ENCODE data around the gene COL7A1.

DNA sequence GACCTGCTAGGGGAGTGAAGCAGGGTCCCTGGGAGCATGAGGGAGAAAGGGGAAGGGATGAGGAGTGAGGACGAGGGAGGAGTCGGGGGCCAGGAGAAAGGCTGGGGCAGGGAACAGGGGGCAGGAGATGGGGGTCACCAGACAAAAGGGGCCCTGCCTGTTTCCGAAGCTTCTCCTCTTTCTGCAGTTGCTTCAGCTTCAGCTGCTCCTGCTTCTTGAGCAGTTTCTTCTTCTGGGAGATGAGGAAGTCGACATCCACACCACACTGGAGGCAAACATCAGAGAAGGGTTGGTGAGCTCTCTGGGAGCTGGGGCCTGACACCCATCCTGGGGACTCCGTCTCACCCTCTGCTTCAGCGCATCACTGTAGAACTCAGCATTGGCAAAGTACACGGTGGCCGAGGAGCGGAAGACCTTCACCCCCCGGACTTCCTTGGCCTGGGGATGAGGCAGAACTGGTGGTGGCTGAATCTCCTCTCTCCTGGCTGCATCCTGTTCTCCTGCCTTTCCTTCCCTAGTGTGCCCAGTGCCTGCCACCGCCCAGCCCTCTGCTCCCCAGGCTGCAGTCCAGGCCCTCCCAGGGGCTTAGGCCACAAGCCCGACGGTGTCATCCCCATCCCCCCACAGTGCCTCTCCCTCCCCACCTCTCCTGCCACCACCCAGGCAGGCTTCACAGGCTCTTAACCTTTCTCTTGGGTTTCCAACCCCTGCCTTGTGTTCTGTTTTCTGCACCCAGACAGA lies 33.3 kb upstream of the COL7A1 start:
- TF ChIP-seq, protein P1, sequence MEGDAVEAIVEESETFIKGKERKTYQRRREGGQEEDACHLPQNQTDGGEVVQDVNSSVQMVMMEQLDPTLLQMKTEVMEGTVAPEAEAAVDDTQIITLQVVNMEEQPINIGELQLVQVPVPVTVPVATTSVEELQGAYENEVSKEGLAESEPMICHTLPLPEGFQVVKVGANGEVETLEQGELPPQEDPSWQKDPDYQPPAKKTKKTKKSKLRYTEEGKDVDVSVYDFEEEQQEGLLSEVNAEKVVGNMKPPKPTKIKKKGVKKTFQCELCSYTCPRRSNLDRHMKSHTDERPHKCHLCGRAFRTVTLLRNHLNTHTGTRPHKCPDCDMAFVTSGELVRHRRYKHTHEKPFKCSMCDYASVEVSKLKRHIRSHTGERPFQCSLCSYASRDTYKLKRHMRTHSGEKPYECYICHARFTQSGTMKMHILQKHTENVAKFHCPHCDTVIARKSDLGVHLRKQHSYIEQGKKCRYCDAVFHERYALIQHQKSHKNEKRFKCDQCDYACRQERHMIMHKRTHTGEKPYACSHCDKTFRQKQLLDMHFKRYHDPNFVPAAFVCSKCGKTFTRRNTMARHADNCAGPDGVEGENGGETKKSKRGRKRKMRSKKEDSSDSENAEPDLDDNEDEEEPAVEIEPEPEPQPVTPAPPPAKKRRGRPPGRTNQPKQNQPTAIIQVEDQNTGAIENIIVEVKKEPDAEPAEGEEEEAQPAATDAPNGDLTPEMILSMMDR (conservative IDR thresholded peaks at IDR 0.05; ENCODE audit: low read depth, low read length) = no peak
- no peak for TF ChIP-seq EZH2 (IDR thresholded peaks at IDR 0.05; ENCODE audit: borderline replicate concordance, low read depth, low read length, poor library complexity, severe bottlenecking)

All from A673 (cell line).